ENCODE results near the gene PLPP7.

DNA sequence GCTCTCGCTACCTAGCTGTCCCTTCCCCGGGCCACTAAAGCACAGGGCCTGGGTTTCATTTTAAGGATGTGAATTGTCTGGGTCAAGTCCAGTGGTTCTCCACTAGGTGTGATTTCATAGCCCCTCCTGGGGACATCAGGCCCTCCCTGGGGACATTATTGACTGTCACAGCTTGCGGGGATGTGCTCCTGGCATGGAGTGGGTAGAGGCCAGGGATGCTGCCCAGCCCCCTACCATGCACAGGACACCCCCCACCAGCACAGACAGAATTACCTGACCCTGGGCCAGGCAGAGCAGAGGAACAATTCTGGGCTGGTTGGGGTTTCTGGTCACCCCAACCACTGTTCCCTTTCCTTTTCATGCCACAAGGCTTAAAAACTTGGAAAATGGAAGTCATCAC, 17.3 kb upstream of the PLPP7 start:
- no peak for TF ChIP-seq POLR2AphosphoS5 (IDR thresholded peaks at IDR 0.05; ENCODE audit: low read depth, low read length)
- TF ChIP-seq SIN3A (IDR thresholded peaks at IDR 0.05; ENCODE audit: borderline replicate concordance, insufficient read depth, low read length), result no peak
- no peak for TF ChIP-seq TAF1 (IDR thresholded peaks at IDR 0.05; ENCODE audit: borderline replicate concordance, insufficient read depth, low read length)
- TF ChIP-seq, protein P1, sequence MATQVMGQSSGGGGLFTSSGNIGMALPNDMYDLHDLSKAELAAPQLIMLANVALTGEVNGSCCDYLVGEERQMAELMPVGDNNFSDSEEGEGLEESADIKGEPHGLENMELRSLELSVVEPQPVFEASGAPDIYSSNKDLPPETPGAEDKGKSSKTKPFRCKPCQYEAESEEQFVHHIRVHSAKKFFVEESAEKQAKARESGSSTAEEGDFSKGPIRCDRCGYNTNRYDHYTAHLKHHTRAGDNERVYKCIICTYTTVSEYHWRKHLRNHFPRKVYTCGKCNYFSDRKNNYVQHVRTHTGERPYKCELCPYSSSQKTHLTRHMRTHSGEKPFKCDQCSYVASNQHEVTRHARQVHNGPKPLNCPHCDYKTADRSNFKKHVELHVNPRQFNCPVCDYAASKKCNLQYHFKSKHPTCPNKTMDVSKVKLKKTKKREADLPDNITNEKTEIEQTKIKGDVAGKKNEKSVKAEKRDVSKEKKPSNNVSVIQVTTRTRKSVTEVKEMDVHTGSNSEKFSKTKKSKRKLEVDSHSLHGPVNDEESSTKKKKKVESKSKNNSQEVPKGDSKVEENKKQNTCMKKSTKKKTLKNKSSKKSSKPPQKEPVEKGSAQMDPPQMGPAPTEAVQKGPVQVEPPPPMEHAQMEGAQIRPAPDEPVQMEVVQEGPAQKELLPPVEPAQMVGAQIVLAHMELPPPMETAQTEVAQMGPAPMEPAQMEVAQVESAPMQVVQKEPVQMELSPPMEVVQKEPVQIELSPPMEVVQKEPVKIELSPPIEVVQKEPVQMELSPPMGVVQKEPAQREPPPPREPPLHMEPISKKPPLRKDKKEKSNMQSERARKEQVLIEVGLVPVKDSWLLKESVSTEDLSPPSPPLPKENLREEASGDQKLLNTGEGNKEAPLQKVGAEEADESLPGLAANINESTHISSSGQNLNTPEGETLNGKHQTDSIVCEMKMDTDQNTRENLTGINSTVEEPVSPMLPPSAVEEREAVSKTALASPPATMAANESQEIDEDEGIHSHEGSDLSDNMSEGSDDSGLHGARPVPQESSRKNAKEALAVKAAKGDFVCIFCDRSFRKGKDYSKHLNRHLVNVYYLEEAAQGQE (IDR thresholded peaks at IDR 0.05; ENCODE audit: insufficient read depth in 1 of 2, low read depth in 2 of 2, low read length in 2 of 2), result no peak
- TF ChIP-seq FOXP2 (optimal IDR thresholded peaks at IDR 0.05; ENCODE audit: borderline replicate concordance, extremely low read depth, extremely low read length, insufficient read depth), result no peak

Measured in PFSK-1 (cell line).